NT2/D1 (cell line): ENCODE measurements around the gene BHMT2.

Source experiments
- DNase-seq: peaks from one replicate; pipeline ENCODE4 v3.0.0-alpha.2; 2011; ENCODE audit warnings: low read depth, low spot score
- H3K27me3 ChIP-seq: 2 replicates; pipeline ENCODE4 v1.6.0; 2011; ENCODE audit warnings: mild to moderate bottlenecking; ENCODE audit not compliant: insufficient read length, insufficient read depth
- H3K36me3 ChIP-seq: 2 replicates; pipeline ENCODE4 v1.6.1; 2011; ENCODE audit warnings: mild to moderate bottlenecking, low read length, mixed read lengths; ENCODE audit not compliant: insufficient read depth, insufficient read length
- H3K4me1 ChIP-seq: 2 replicates; pipeline ENCODE4 v1.5.1; 2011; ENCODE audit not compliant: insufficient read depth, insufficient read length
- H3K4me3 ChIP-seq: 2 replicates; pipeline ENCODE4 v1.5.1; 2011; ENCODE audit warnings: low read depth; ENCODE audit not compliant: insufficient read length
- H3K9ac ChIP-seq: 2 replicates; pipeline ENCODE4 v1.6.0; 2011; ENCODE audit warnings: low read depth; ENCODE audit not compliant: insufficient read length
- H3K9me3 ChIP-seq: 2 replicates; pipeline ENCODE4 v1.5.1; 2011; ENCODE audit warnings: mild to moderate bottlenecking, low read length; ENCODE audit not compliant: insufficient read depth
- SUZ12 ChIP-seq: IDR thresholded peaks from 2 replicates; pipeline ENCODE4 v1.6.1; 2011; ENCODE audit not compliant: insufficient read length, insufficient read depth; ENCODE audit errors: extremely low read depth
- YY1 ChIP-seq: IDR thresholded peaks from 2 replicates; pipeline ENCODE4 v1.6.1; 2011; ENCODE audit not compliant: insufficient read length, insufficient read depth
- ZNF274 ChIP-seq: IDR thresholded peaks from 2 replicates; pipeline ENCODE4 v1.6.1; 2011; ENCODE audit warnings: mild to moderate bottlenecking, low read depth, low read length

Gene BHMT2

DNA sequence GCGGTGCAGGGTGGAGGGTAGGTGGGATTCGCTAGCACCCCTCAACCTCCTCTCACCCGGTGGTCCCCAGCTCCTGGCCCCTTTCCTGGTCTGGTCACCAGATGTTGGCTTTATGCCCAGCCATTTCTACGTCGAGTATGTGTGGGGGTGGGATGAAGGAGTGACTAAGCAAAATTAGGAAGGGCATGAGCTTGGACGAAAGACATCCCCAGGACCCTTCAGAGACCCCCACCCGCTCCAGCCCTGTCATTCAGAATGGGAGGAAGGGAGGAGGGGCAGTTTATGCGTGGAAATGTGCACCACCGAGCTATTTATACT is 742 bp downstream of the BHMT2 start:
- Histone ChIP-seq H3K36me3 (no peaks in the 10 kb centered on the region), H3K9me3 (peaks cover 19% of the 10 kb centered on the region), H3K4me1 (no peaks in the 10 kb centered on the region), H3K9ac (no peak overlapping the region), H3K27me3 (no peaks in the 10 kb centered on the region), H3K4me3 (no peak overlapping the region)
- DNase-seq: no peak
- TF ChIP-seq SUZ12 (no peak), YY1 (no peak), ZNF274 (no peak)

DNA sequence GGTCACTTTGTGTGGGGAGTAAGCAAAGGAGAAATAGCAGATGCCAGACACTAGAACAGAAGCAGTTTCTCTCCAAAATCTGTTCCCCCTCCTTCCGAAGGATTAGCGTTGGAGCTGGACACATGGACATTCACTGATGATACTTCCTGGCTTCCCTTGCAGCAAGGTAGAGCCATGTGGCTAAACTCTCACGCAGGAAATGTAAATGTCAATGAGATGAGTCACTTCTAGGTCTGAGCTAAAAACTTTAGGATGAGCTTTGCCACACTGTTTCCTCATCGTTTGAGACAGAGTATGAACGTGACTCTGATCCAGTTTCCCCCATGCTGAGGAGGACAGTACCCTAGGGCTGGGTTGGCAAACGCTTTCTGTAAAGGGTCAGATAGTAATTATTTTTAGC is 5.1 kb downstream of the BHMT2 start:
- peaks cover 19% of the 10 kb centered on the region for H3K9me3 ChIP-seq
- no peaks in the 10 kb centered on the region for H3K36me3 ChIP-seq
- no peak for DNase-seq
- no peak for TF ChIP-seq YY1
- TF ChIP-seq SUZ12: no peak
- TF ChIP-seq ZNF274: no peak
- H3K27me3 ChIP-seq: no peaks in the 10 kb centered on the region
- H3K9ac ChIP-seq: no peak overlapping the region
- H3K4me3 ChIP-seq: no peak overlapping the region
- H3K4me1 ChIP-seq: no peaks in the 10 kb centered on the region

DNA sequence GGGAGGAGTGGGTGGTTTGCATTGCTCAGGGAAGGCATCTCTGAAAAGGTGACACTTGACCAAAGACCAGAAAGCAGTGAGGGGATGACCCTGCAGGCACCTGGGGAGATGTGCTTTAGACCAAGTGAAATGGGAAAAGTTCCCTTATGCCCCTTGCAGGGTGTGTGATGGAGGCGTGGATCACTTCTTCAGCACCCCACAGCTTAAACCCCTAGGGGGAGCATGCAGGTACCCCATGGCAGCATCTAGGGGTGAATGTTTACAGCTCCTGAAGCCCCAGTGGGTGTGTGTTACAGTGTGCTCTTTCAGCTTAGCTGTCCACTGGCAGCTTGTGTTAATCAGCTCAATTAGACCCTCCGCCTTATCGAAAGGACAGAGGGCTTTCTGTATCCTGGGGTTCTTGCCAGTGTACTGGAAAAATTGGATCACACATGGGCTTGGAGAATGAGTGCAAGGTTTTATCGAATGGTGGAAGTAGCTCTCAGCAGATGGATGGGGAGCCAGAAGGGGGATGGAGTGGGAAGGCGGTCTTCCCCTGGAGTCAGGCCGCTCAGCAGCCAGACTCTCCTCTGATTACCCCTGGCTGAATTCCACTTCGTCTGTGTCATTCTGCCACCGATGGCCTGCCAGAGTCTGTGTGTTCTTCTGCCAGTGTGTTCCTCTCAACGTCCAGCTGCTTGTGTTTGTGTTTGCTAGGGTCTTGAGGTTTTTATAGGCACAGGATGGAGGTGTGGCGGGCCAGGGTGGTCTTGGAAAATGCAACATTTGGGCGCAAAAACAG is 6.3 kb downstream of the BHMT2 start:
- Histone ChIP-seq H3K4me3 (no peak overlapping the region), H3K36me3 (no peaks in the 10 kb centered on the region)

DNA sequence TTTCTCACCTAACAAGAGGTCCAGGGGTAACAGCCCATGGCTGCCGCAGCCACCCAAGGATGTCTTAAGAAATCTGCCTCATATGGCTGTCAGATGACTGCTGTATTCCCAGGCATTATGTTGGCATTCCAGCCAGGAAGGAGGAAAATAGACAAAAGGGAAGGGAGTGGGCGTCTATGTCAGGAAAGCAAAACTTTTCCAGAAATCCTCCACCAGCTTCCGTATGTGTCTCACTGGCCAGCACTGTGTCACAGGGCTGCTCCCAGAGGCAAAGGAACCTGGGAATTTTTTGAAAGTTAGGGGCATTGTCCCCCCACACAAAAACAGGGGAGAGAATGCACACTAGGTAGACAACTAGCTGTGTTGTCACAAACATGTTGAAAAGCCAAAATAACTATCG is 7.3 kb downstream of the BHMT2 start:
- H3K9ac ChIP-seq: no peak overlapping the region
- peaks cover 19% of the 10 kb centered on the region for H3K9me3 ChIP-seq
- H3K36me3 ChIP-seq: no peaks in the 10 kb centered on the region
- DNase-seq: no peak
- no peaks in the 10 kb centered on the region for H3K27me3 ChIP-seq
- TF ChIP-seq YY1 (no peak), SUZ12 (no peak), ZNF274 (no peak)
- no peak overlapping the region for H3K4me3 ChIP-seq
- H3K4me1 ChIP-seq: no peaks in the 10 kb centered on the region

More for the DNA sequence above, 6.3 kb downstream of the BHMT2 start:
- no peak for DNase-seq
- Histone ChIP-seq H3K9ac (no peak overlapping the region), H3K4me1 (no peaks in the 10 kb centered on the region), H3K9me3 (peaks cover 19% of the 10 kb centered on the region), H3K27me3 (no peaks in the 10 kb centered on the region)
- no peak for TF ChIP-seq YY1
- TF ChIP-seq ZNF274: no peak
- no peak for TF ChIP-seq SUZ12

DNA sequence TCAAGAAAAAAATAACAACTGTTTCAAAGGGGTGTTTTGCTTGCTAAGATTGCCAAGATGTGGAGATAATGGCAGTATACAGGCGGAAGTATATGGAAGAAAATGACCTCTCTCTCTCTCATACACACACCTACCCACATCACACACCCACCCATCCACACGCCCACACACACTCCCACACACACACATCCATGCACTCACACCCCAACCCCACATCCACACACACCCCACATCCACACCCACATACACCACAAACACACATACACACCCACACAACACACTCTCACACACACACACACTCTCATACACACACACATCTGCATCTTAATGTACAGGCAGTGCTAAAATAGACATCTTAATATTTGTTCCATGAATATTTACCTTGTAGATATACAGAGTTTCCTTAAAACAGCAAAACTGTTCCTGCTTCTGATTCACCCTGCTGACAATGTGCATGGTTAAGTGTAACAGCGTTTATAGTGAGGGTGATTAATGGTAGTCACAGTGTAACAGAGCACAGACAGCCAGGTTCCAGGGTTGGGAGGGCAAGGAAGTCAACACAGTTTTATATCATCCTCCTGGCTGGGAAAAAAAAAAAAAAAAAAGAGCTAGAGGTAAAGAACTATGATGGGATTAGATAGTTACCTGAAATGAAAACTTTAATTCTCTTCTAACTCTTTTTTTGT is 8.3 kb downstream of the BHMT2 start:
- no peak for TF ChIP-seq ZNF274
- no peak for TF ChIP-seq SUZ12
- TF ChIP-seq YY1: no peak
- peaks cover 19% of the 10 kb centered on the region for H3K9me3 ChIP-seq
- no peaks in the 10 kb centered on the region for H3K4me1 ChIP-seq
- H3K9ac ChIP-seq: no peak overlapping the region
- DNase-seq: no peak
- no peak overlapping the region for H3K4me3 ChIP-seq
- H3K27me3 ChIP-seq: no peaks in the 10 kb centered on the region
- no peaks in the 10 kb centered on the region for H3K36me3 ChIP-seq

DNA sequence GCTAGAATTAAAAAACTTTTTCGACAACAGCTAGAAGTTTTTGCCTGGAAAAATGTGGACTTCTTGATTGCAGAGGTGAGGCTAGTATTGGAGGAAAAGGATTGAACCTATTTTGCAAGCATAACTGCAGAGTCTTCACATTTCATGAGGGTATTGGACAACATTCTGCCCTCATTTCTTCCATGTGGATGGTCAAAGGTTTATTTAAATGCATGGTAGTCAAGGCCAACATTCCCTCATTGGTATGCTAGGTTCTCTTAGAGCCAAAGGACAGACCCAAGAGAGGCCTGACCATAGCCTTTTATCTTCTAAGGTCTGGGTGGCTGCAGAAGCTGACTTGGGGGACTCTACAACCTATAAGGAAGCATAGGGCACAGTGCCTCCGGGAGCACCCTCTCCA is 11.2 kb downstream of the BHMT2 start:
- Histone ChIP-seq H3K27me3 (no peaks in the 10 kb centered on the region), H3K36me3 (no peaks in the 10 kb centered on the region), H3K4me3 (no peak overlapping the region), H3K9ac (no peak overlapping the region), H3K4me1 (no peaks in the 10 kb centered on the region), H3K9me3 (no peaks in the 10 kb centered on the region)
- TF ChIP-seq SUZ12 (no peak), ZNF274 (no peak), YY1 (no peak)
- DNase-seq: no peak

DNA sequence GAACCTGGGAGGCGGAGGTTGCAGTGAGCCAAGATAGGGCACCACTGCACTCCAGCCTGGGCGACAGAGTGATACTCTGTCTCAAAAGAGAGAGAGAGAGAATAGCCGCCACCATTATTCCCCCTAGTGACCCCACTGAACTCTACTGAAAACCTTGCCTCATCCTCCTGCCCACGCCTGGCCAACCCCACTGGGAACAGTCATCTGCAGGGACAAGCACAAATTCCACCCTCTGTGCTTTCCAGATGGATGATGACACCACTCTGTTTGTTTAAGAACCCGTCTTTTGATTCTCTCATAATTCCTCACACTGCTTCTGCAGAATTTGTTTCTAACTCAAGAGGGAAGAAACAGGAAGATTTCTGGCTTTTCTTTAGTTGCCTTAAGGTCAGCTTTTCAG is 12.2 kb downstream of the BHMT2 start:
- no peaks in the 10 kb centered on the region for H3K9me3 ChIP-seq
- H3K4me1 ChIP-seq: no peaks in the 10 kb centered on the region
- no peak for DNase-seq
- no peaks in the 10 kb centered on the region for H3K36me3 ChIP-seq
- TF ChIP-seq YY1 (no peak), SUZ12 (no peak), ZNF274 (no peak)
- H3K9ac ChIP-seq: no peak overlapping the region
- H3K27me3 ChIP-seq: no peaks in the 10 kb centered on the region
- no peak overlapping the region for H3K4me3 ChIP-seq

DNA sequence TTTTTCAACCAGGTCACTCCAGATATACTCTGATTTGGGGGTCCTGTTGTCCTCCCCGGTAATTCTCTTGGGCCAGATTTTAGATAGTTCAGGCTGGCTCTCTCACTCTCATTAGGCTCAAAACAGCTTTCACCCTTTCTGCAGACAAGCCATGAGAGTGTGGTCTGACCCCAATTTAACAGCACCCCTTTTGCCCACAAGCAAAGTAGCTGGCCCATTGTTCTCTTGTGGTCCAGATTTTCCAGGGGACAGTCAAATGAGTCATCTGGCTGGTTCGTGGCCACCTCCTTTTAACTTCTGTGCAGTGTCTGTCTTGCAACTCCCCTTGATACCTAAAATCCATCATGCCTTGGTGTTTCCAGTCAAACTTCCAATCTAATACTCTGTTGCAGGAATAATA is 16.5 kb downstream of the BHMT2 start:
- DNase-seq: no peak
- H3K36me3 ChIP-seq: no peaks in the 10 kb centered on the region
- H3K27me3 ChIP-seq: no peaks in the 10 kb centered on the region
- no peak for TF ChIP-seq YY1
- no peak for TF ChIP-seq SUZ12
- no peak for TF ChIP-seq ZNF274
- no peak overlapping the region for H3K4me3 ChIP-seq
- no peak overlapping the region for H3K9ac ChIP-seq
- H3K4me1 ChIP-seq: no peaks in the 10 kb centered on the region
- H3K9me3 ChIP-seq: no peaks in the 10 kb centered on the region
